SK-N-SH (cell line): Measurements from ENCODE around the gene MLST8. TPM values are rescaled to one million over a fixed set of nuclear protein-coding genes. Genes with fewer than 3 reads are reported as not detected.

Experiments
- CTCF ChIA-PET: fragments of 300-600, 350-600 bp; formaldehyde crosslinking; extraction: SDS; loops from one replicate; lab custom pipeline; 2021; lab: Yijun Ruan, JAX
- POLR2A ChIA-PET: fragments of 350-600 bp; sonication (Branson Sonifier 250); formaldehyde crosslinking; extraction: SDS; loops from one replicate; lab custom pipeline; 2020; ENCODE audit warnings: antibody characterized with exemption, inconsistent platforms; lab: Yijun Ruan, JAX
- DNase-seq: peaks from one replicate; pipeline ENCODE4 v3.0.0; 2012
- H2AFZ ChIP-seq: fragments of 200-600 bp; sonication (generic); 2 replicates; pipeline ENCODE4 v1.8.1; 2016; ENCODE audit warnings: antibody characterized with exemption, mild to moderate bottlenecking, low read depth
- H3F3A ChIP-seq: fragments of 200-600 bp; sonication (generic); replicated peaks from 2 replicates; pipeline ENCODE3; 2016; ENCODE audit warnings: antibody characterized with exemption, mild to moderate bottlenecking; ENCODE audit not compliant: insufficient read depth
- H3K27ac ChIP-seq, 2 experiments: fragments of 200-500 bp in 1 of 2; fragments of 200-600 bp in 1 of 2; sonication (Bioruptor generic) in 1 of 2; sonication (generic), shearing (Covaris generic) in 1 of 2; 2 replicates each; pipeline versions ENCODE4 v1.5.1 to v1.6.1; 2014 to 2016; ENCODE audit warnings: low read depth in 2 of 2, inconsistent platforms in 1 of 2, low read length in 1 of 2, mild to moderate bottlenecking in 1 of 2, mixed read lengths in 1 of 2
- H3K27me3 ChIP-seq: fragments of 200-600 bp; sonication (generic), shearing (Covaris generic); 2 replicates; pipeline ENCODE4 v1.6.1; 2016; ENCODE audit warnings: mixed run types; ENCODE audit not compliant: insufficient read depth
- H3K36me3 ChIP-seq, 2 experiments: fragments of 200-500 bp in 1 of 2; fragments of 200-600 bp in 1 of 2; sonication (Bioruptor generic) in 1 of 2; sonication (generic) in 1 of 2; replicated peaks in 1 of 2; 2 replicates each; pipeline versions ENCODE3 to v1.5.1; 2014 to 2016; ENCODE audit warnings: low read length in 1 of 2, mild to moderate bottlenecking in 1 of 2; ENCODE audit not compliant: insufficient read depth in 2 of 2, control insufficient read depth in 1 of 2
- H3K4me1 ChIP-seq, 2 experiments: fragments of 200-500 bp in 1 of 2; fragments of 200-600 bp in 1 of 2; sonication (Bioruptor generic) in 1 of 2; sonication (generic), shearing (Covaris generic) in 1 of 2; 2 replicates each; pipeline versions ENCODE4 v1.5.1 to v1.6.1; 2014 to 2016; ENCODE audit warnings: low read depth in 1 of 2, low read length in 1 of 2, mixed run types in 1 of 2; ENCODE audit not compliant: insufficient read depth in 2 of 2, control insufficient read depth in 1 of 2
- H3K4me2 ChIP-seq: fragments of 200-600 bp; sonication (generic), shearing (Covaris generic); 2 replicates; pipeline ENCODE4 v1.6.1; 2017; ENCODE audit warnings: mixed run types
- H3K4me3 ChIP-seq, 2 experiments: fragments of 200-500 bp in 1 of 2; fragments of 200-600 bp in 1 of 2; sonication (Bioruptor generic) in 1 of 2; sonication (generic), shearing (Covaris generic) in 1 of 2; 2 replicates each; pipeline versions ENCODE4 v1.5.1 to v1.8.1; 2014 to 2016; ENCODE audit warnings: low read depth in 2 of 2, inconsistent platforms in 1 of 2, low read length in 1 of 2, mild to moderate bottlenecking in 1 of 2, mixed read lengths in 1 of 2, moderate library complexity in 1 of 2
- H3K79me2 ChIP-seq: fragments of 200-600 bp; sonication (generic); 2 replicates; pipeline ENCODE4 v1.8.1; 2017; ENCODE audit warnings: mild to moderate bottlenecking; ENCODE audit not compliant: insufficient read depth
- H3K9ac ChIP-seq: fragments of 200-600 bp; sonication (generic); 2 replicates; pipeline ENCODE4 v1.6.1; 2017; ENCODE audit warnings: mixed run types
- H3K9me2 ChIP-seq: fragments of 200-600 bp; sonication (generic); 2 replicates; pipeline ENCODE4 v1.6.1; 2017; ENCODE audit warnings: mixed run types
- H3K9me3 ChIP-seq: fragments of 200-600 bp; sonication (generic); 2 replicates; pipeline ENCODE4 v1.6.1; 2017; ENCODE audit warnings: mixed run types, mild to moderate bottlenecking, moderate library complexity
- H4K20me1 ChIP-seq: fragments of 200-600 bp; sonication (generic); 2 replicates; pipeline ENCODE4 v1.6.1; 2017; ENCODE audit warnings: mild to moderate bottlenecking, mixed run types; ENCODE audit not compliant: insufficient read depth
- CHD2 ChIP-seq: fragments of 150-350 bp; IDR thresholded peaks from 2 replicates; pipeline ENCODE4 v1.6.1; 2018; ENCODE audit warnings: low read length; ENCODE audit not compliant: partially characterized antibody
- EP300 ChIP-seq, 2 experiments: IDR thresholded peaks; 2 replicates each; pipeline versions ENCODE4 v1.4.0 to v1.6.1; 2012; ENCODE audit warnings: borderline replicate concordance in 1 of 2, low read depth in 1 of 2, low read length in 1 of 2
- GATA2 ChIP-seq: sonication (generic); formaldehyde crosslinking; IDR thresholded peaks from 2 replicates; pipeline ENCODE4 v1.5.0; 2020; ENCODE audit warnings: mild to moderate bottlenecking, missing genetic modification reagents
- JUND ChIP-seq: IDR thresholded peaks from 2 replicates; pipeline ENCODE4 v1.4.0; 2012
- MAX ChIP-seq: IDR thresholded peaks from 2 replicates; pipeline ENCODE4 v1.4.0; 2012; ENCODE audit warnings: low read depth
- POLR2AphosphoS5 ChIP-seq: IDR thresholded peaks from 2 replicates; pipeline ENCODE4 v1.6.1; 2012; ENCODE audit warnings: low read depth, low read length
- RFX5 ChIP-seq: IDR thresholded peaks from 2 replicates; pipeline ENCODE4 v1.6.1; 2012; ENCODE audit warnings: mild to moderate bottlenecking, improper control_type of control experiment, low read length
- RXRA ChIP-seq: IDR thresholded peaks from 2 replicates; pipeline ENCODE4 v1.4.0; 2012; ENCODE audit warnings: low read depth, mild to moderate bottlenecking, borderline replicate concordance
- SIN3A ChIP-seq: IDR thresholded peaks from 2 replicates; pipeline ENCODE4 v1.6.1; 2012; ENCODE audit warnings: low read depth, mild to moderate bottlenecking, low read length, moderate library complexity, borderline replicate concordance
- SMC3 ChIP-seq: IDR thresholded peaks from 2 replicates; pipeline ENCODE4 v1.6.1; 2012; ENCODE audit warnings: low read depth, low read length, improper control_type of control experiment
- TAF1 ChIP-seq: IDR thresholded peaks from 2 replicates; pipeline ENCODE4 v1.6.1; 2012; ENCODE audit warnings: low read depth, mild to moderate bottlenecking, low read length, moderate library complexity, borderline replicate concordance
- TEAD4 ChIP-seq: IDR thresholded peaks from 2 replicates; pipeline ENCODE4 v1.4.0; 2012; ENCODE audit warnings: mild to moderate bottlenecking, borderline replicate concordance; ENCODE audit not compliant: insufficient read depth
- USF2 ChIP-seq: fragments of 150-350 bp; IDR thresholded peaks from 2 replicates; pipeline ENCODE4 v1.6.1; 2017; ENCODE audit warnings: antibody characterized with exemption, low read length, low read depth, borderline replicate concordance
- ZBTB33 ChIP-seq: IDR thresholded peaks from 2 replicates; pipeline ENCODE4 v1.4.0; 2012; ENCODE audit warnings: low read depth, borderline replicate concordance
- WGBS: methylation state at CpG from one replicate; pipeline ENCODE4 v1.1.6; 2017; ENCODE audit warnings: low lambda C conversion rate; 5-methylcytosine and 5-hydroxymethylcytosine counted together
- polyA plus RNA-seq, 3 experiments: library from polyadenylated mRNA; depleted of rRNA; stranded (reverse); fragments of >200 nt; gene quantifications; 2 replicates each; pipeline ENCODE4 v1.2.3, GENCODE V29; 2012

MLST8 gene
- polyA plus RNA-seq, 1 of the 3 experiments (the other 2 are of a cell fraction) = 85.4 TPM

GRCh38 chr16:2170587-2171435, 34.4 kb upstream of the MLST8 start:
- Histone ChIP-seq H3K9ac (no peak overlapping the region), H3K36me3 (peaks cover 0 to 78% of the 10 kb centered on the region in 2 experiments), H3K27ac (no peak overlapping the region), H2AFZ (no peak overlapping the region), H3K9me3 (no peaks in the 10 kb centered on the region), H3K79me2 (peaks cover 9% of the 10 kb centered on the region; the same call in 1 of the 2 replicates), H3K4me3 (no peak overlapping the region), H3F3A (no peaks in the 10 kb centered on the region), H3K9me2 (no peaks in the 10 kb centered on the region), H4K20me1 (0 out of 2 replicates have a peak, but pooled peaks cover 5% of the 10 kb centered on the region), H3K4me2 (no peak overlapping the region), H3K4me1 (no peaks in the 10 kb centered on the region), H3K27me3 (no peaks in the 10 kb centered on the region)
- ChIA-PET CTCF (no interaction called here), POLR2A (interaction anchor here (1.6 kb wide), 1 partner anchor 15 kb away, joined by 7 read pairs; the partner anchor contains the start of gene TRAF7)
- WGBS = 99% methylated on average over 15 of the region's 47 CpGs
- DNase-seq = no peak
- TF ChIP-seq SIN3A (no peak), EP300 (IDR thresholded peaks at IDR 0.05; ENCODE audit: borderline replicate concordance in 1 of 2, low read depth in 1 of 2, low read length in 1 of 2) (no peak), RXRA (no peak), USF2 (no peak), ZBTB33 (no peak), JUND (no peak), TEAD4 (no peak), MAX (no peak), GATA2 (CRISPR knock-in tag) (no peak), RFX5 (no peak), POLR2AphosphoS5 (no peak), CHD2 (no peak), SMC3 (no peak), TAF1 (no peak)
